ENCODE data around the gene RAB9A. TPM values are rescaled to one million over a fixed set of nuclear protein-coding genes. Genes with fewer than 3 reads are reported as not detected.

RAB9A gene
- total and polyA plus RNA-seq, 9 of the 15 experiments (the other 6 are each of a cell fraction or from before 2014, with no cell fraction given): 13.5 to 20.8 (median 17.7) TPM

GRCh38 chrX:13652850-13653693 lies 35.9 kb upstream of the RAB9A start, which contains the start of gene TCEANC (continued):
- TF ChIP-seq ZNF518B (CRISPR knock-in tag; IDR thresholded peaks at IDR 0.05): no peak
- no peak for TF ChIP-seq E2F1 (CRISPR knock-in tag; IDR thresholded peaks at IDR 0.05)
- no peak for TF ChIP-seq RBM34 (IDR thresholded peaks at IDR 0.05; ENCODE audit: borderline replicate concordance, insufficient read depth, low read length)
- no peak for TF ChIP-seq ZFP91 (CRISPR knock-in tag; IDR thresholded peaks at IDR 0.05)
- no peak for TF ChIP-seq HDGF (IDR thresholded peaks at IDR 0.05)
- TF ChIP-seq NFYB (IDR thresholded peaks at IDR 0.05; ENCODE audit: extremely low read depth, insufficient read length): peak; percentile 90
- no peak for TF ChIP-seq NONO (IDR thresholded peaks at IDR 0.05; ENCODE audit: low read depth in 2 of 2, low read length in 1 of 2)
- TF ChIP-seq ZSCAN29 (IDR thresholded peaks at IDR 0.05): no peak
- TF ChIP-seq PHF20 (IDR thresholded peaks at IDR 0.05; ENCODE audit: partially characterized antibody): peak; percentile 41
- TF ChIP-seq CHD2 (IDR thresholded peaks at IDR 0.05; ENCODE audit: low read depth, low read length): no peak
- TF ChIP-seq ZBTB43 (CRISPR knock-in tag; IDR thresholded peaks at IDR 0.05): no peak
- TF ChIP-seq SAFB2 (IDR thresholded peaks at IDR 0.05; ENCODE audit: borderline replicate concordance, low read depth, low read length, severe bottlenecking): no peak
- no peak for TF ChIP-seq HMGXB4 (CRISPR knock-in tag; IDR thresholded peaks at IDR 0.05)
- no peak for TF ChIP-seq HOXB6 (CRISPR knock-in tag; IDR thresholded peaks at IDR 0.05; ENCODE audit: borderline replicate concordance)
- TF ChIP-seq KDM5B (IDR thresholded peaks at IDR 0.05; ENCODE audit: insufficient replicate concordance, low read depth, low read length): no peak
- TF ChIP-seq JUND (IDR thresholded peaks at IDR 0.05; ENCODE audit: borderline replicate concordance, low read depth, low read length): peak; percentile 83
- TF ChIP-seq JUND (tag; IDR thresholded peaks at IDR 0.05; ENCODE audit: borderline replicate concordance, low read depth, low read length): peak; percentile 67; the same call in 2 of the 3 replicates
